ENCODE measurements around the gene MMP23B. TPM values are rescaled to one million over a fixed set of nuclear protein-coding genes. Genes with fewer than 3 reads are reported as not detected.

MMP23B gene
- 40.3 TPM for total RNA-seq
- long read RNA-seq, transcript MMP23B-202 (7 exons, 1,309 nt), result minor isoform, 5 of 41 reads
- long read RNA-seq, transcript MMP23B-201 (8 exons, 1,326 nt), result major isoform, 19 of 41 reads
- long read RNA-seq, partial matches to known transcripts, result 7 of 41 reads
- long read RNA-seq, other reads (novel, unspliced or antisense), result 8 of 41 reads

DNA sequence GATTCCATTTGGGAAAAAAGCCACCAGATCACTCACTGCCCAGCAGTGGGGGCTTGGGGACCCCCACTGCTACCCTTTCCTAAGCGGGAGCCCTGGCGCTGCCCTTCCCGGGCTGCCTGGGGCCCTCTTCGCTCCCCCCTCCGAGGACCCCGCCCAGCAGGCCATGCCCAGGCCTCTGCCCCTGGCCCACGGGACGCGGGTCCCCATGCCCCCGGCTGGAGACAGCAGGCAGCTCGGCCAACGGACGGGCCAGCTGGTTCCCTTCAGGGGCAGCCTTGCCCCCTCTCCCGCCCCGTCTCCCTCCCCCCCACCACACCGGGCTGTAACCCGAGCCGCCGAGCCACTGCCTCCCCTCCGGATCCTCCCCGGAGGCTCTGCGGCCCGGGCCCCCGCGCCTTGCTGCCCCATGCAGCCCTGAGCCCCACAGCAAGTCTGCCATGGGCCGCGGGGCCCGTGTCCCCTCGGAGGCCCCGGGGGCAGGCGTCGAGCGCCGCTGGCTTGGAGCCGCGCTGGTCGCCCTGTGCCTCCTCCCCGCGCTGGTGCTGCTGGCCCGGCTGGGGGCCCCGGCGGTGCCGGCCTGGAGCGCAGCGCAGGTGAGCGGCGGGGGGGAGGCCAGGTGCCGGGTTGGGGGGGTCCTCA is at the start of gene MMP23B:
Gene MMP23B (plus strand): TSS at position 392 of the 639 bp plus-strand sequence. CDS start 46 bp downstream, at position 438.
- intact Hi-C loops (cut with DNase I), result no loop called here

DNA sequence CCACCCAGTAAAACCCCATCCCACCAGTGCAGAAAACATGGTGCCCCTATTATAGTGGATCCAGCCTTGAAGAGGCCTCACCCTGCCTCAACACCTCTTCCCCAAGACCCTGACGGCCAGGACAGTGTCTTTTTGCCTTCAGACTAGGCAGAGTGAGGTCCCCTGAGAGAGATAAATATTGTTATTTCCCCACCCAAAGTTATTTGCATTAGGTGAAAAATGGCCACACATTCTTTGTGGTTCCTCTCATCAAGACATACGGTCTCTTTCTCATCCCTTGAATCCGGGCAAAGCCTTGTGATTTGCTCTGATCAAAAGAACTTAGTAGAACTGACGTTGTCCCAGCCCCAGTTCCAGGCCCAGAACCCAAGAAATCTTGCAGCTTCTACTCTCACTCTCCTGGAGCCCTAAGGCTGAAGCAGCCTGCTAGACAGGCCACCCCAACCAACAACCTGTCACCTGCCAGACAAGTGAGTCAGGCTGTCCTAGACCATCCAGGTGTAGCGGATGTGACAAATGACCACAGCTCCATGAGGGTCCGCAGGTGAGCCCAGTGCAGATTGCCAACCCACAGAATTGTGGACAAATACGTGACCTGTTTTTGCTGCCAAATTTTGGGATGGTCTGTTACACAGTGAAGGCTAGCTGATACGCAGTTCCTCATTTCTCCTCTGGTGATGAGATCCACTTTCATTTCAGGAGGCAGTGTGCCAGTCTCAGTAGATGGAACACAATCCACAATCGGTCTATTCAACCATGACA is 49.2 kb upstream of the MMP23B start:
- DNase-seq (no peak), ATAC-seq (no peak)
- intact Hi-C loops (cut with DNase I), result no loop called here
- no peaks in the 10 kb centered on the region for H3K36me3 ChIP-seq
- peaks cover 12% of the 10 kb centered on the region for H3K27me3 ChIP-seq
- TF ChIP-seq, protein P1, sequence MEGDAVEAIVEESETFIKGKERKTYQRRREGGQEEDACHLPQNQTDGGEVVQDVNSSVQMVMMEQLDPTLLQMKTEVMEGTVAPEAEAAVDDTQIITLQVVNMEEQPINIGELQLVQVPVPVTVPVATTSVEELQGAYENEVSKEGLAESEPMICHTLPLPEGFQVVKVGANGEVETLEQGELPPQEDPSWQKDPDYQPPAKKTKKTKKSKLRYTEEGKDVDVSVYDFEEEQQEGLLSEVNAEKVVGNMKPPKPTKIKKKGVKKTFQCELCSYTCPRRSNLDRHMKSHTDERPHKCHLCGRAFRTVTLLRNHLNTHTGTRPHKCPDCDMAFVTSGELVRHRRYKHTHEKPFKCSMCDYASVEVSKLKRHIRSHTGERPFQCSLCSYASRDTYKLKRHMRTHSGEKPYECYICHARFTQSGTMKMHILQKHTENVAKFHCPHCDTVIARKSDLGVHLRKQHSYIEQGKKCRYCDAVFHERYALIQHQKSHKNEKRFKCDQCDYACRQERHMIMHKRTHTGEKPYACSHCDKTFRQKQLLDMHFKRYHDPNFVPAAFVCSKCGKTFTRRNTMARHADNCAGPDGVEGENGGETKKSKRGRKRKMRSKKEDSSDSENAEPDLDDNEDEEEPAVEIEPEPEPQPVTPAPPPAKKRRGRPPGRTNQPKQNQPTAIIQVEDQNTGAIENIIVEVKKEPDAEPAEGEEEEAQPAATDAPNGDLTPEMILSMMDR (IDR thresholded peaks at IDR 0.05), result no peak
- H3K4me1 ChIP-seq, result no peaks in the 10 kb centered on the region
- no peak overlapping the region for H3K4me3 ChIP-seq
- H3K9me3 ChIP-seq, result no peaks in the 10 kb centered on the region
- H3K27ac ChIP-seq, result no peak overlapping the region

More for the DNA sequence above, at the start of gene MMP23B:
- peak; percentile 70 for DNase-seq
- TF ChIP-seq, protein P1 (IDR thresholded peaks at IDR 0.05), result no peak
- Histone ChIP-seq H3K9me3 (no peaks in the 10 kb centered on the region), H3K36me3 (peaks cover 13% of the 10 kb centered on the region), H3K27me3 (peaks cover 10% of the 10 kb centered on the region), H3K27ac (peak within 1 kb of the TSS; percentile 84), H3K4me3 (peak within 1 kb of the TSS; percentile 43), H3K4me1 (peaks cover 2% of the 10 kb centered on the region)
- no peak for ATAC-seq

DNA sequence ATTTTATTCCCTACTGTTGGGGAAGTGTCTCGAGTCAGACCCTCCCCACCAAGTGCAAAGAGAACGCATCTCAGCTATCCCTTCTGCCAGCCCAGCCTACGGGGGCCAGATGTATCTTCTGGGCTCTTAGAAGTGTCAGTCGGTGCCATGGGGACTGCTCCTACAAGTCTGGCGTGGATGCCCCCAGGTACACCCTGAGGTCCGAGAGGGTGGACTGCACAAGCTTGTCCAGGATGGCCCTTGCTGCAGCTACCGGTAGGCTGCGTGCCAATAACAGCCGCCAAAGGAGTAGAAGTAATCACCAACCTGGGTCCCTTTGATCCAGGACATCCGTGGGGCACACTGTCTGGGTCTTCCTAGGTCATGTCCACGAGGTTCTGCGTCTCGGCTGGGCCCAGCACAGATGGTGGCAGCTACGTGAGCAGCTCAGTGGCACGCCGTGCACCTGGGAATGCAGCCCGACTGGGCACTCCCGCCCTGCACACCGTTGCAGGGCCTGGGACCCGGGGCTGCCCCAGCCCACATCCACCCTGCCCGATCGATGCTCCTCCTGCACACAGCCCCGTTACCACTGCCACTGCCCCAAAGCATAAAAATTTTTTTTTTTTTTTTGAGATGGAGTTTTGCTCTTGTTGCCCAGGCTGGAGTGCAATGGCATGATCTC is 48.5 kb upstream of the MMP23B start:
- H3K27ac ChIP-seq, result no peak overlapping the region
- TF ChIP-seq, protein P1 (IDR thresholded peaks at IDR 0.05), result no peak
- intact Hi-C loops (cut with DNase I), result no loop called here
- H3K4me1 ChIP-seq, result no peaks in the 10 kb centered on the region
- H3K27me3 ChIP-seq, result peaks cover 12% of the 10 kb centered on the region
- ATAC-seq (peak; percentile 40), DNase-seq (no peak)
- H3K9me3 ChIP-seq, result no peaks in the 10 kb centered on the region
- no peaks in the 10 kb centered on the region for H3K36me3 ChIP-seq
- no peak overlapping the region for H3K4me3 ChIP-seq

DNA sequence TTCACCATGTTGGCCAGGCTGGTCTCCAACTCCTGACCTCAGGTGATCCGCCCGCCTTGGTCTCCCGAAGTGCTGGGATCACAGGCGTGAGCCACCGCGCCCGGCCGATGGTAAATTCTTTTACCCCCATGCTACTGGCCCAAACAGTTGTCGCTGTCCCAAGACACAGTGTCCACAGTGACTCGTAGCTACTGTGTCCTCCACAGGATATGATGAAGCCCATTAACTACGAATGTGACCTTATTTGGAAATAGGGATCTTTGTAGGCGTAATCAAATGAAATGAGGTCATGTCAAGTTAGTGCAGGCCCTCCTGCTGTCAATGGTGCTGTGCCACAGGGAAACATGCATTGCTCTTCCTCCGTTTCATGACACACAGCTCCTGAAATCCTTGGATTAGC is 40.5 kb upstream of the MMP23B start:
- Histone ChIP-seq H3K4me3 (no peak overlapping the region), H3K27ac (no peak overlapping the region), H3K9me3 (no peaks in the 10 kb centered on the region), H3K4me1 (no peaks in the 10 kb centered on the region), H3K36me3 (no peaks in the 10 kb centered on the region), H3K27me3 (peaks cover 1% of the 10 kb centered on the region)
- ATAC-seq (no peak), DNase-seq (no peak)
- TF ChIP-seq, protein P1 (IDR thresholded peaks at IDR 0.05), result no peak
- intact Hi-C loops (cut with DNase I), result no loop called here

DNA sequence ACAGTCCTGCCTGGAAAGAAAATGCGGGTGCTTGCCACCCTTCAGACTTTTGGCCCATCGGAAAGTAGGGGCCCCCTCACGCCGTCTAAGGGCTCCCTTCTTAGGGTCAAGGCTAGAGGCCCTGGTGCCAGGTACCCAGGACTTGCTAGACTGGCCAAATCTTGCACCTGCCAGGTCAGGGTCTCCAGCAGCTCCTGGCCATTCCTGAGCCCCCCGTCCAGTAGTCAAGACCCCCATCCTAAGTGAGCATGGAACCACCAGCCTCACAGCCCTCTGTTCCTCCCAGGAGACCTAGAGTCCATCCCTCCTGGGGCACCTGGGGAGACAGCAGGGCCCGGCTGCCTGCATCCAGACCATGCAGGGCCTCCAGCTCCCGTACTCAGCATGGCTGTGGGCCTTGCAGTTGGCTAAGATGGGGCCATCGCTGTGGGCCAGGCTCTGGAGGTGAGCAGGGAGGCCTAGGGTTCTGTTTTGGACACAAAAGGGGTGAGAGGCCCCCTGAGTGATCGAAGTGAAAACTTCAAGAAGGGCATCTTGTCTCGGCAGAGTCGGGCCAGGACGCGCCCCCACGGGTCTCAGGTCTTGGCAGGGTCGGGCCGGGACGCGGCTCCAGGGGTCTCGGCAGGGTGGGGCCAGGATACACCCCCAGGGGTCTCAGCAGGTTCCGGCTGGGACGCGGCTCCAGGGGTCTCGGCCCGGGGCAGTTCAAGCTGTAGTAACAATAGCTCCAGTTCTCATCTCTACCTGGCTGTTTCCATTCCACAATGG is 38.0 kb upstream of the MMP23B start:
- TF ChIP-seq, protein P1 (IDR thresholded peaks at IDR 0.05), result no peak
- ATAC-seq (no peak), DNase-seq (no peak)
- no peaks in the 10 kb centered on the region for H3K36me3 ChIP-seq
- intact Hi-C loops (cut with DNase I), result no loop called here
- peaks cover 8% of the 10 kb centered on the region for H3K4me1 ChIP-seq
- H3K27ac ChIP-seq, result no peak overlapping the region
- no peaks in the 10 kb centered on the region for H3K9me3 ChIP-seq
- no peak overlapping the region for H3K4me3 ChIP-seq
- peaks cover 11% of the 10 kb centered on the region for H3K27me3 ChIP-seq

All from upper lobe of right lung (tissue), 1 donor.